Epithelial cell of proximal tubule (primary cell): ENCODE results near the gene ZBTB34. TPM values are rescaled to one million over a fixed set of nuclear protein-coding genes. Genes with fewer than 3 reads are reported as not detected.

ENCODE experiments used
- DNase-seq: peaks from one replicate; pipeline ENCODE4 v3.0.0-alpha.2; 2011; ENCODE audit warnings: low read depth
- H3K4me3 ChIP-seq: 2 replicates; pipeline ENCODE4 v1.5.1; 2011; ENCODE audit warnings: low read depth, mild to moderate bottlenecking, low read length
- total RNA-seq: library from RNA; depleted of rRNA; stranded (reverse); fragments of >200 nt; gene quantifications from 2 replicates; pipeline ENCODE4 v1.2.3, GENCODE V29; 2015
- TF ChIP-seq, protein P1 (sequence below): conservative IDR thresholded peaks from 2 replicates; pipeline ENCODE4 v1.5.1; 2012; ENCODE audit warnings: low read depth, mild to moderate bottlenecking, low read length

The ZBTB34 gene
- total RNA-seq, 1 donor from 2014 or later = 6.5 TPM

DNA sequence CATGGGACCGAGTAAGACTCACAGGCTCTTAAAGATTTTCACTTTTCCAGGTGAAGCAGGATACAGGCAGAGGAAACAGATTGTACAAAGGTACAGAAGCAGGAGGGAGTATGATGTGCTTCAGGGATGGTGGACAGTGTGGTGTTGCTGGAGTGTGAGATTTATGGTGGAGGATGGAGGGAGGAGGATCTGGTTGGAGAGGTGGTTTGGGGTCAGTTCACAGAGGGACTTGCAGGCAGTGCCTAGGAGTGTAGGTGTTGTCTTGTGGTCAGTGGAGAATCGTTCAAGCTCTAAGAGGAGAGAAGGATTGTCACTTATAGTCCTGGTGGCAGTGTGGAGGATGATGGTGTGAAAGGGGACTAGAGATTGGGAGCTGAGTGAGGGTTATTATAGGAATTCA lies 65.9 kb downstream of the ZBTB34 start:
- TF ChIP-seq, protein P1, sequence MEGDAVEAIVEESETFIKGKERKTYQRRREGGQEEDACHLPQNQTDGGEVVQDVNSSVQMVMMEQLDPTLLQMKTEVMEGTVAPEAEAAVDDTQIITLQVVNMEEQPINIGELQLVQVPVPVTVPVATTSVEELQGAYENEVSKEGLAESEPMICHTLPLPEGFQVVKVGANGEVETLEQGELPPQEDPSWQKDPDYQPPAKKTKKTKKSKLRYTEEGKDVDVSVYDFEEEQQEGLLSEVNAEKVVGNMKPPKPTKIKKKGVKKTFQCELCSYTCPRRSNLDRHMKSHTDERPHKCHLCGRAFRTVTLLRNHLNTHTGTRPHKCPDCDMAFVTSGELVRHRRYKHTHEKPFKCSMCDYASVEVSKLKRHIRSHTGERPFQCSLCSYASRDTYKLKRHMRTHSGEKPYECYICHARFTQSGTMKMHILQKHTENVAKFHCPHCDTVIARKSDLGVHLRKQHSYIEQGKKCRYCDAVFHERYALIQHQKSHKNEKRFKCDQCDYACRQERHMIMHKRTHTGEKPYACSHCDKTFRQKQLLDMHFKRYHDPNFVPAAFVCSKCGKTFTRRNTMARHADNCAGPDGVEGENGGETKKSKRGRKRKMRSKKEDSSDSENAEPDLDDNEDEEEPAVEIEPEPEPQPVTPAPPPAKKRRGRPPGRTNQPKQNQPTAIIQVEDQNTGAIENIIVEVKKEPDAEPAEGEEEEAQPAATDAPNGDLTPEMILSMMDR = no peak
- no peak overlapping the region for H3K4me3 ChIP-seq
- DNase-seq = no peak

DNA sequence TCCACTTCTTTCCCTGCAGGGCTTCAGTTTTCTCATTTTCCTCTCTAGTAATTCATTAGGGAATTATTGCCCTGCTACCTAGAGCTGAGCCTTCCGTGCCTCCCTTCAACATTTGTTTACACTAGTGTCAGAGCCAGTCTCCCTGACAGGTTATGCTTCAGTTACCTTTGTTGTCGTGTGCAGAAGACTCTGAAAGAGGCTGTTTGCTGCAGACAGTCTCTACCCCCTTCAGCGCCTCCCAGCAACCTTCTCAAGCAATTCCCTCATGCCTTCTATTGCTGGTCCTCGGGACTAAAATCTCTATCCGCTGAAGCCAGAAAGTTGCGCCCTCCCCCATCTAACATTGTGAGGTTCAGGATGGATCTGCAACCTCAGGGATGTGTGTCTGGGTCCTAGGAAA lies 67.0 kb downstream of the ZBTB34 start:
- no peak for DNase-seq
- no peak overlapping the region for H3K4me3 ChIP-seq
- TF ChIP-seq, protein P1 = no peak

DNA sequence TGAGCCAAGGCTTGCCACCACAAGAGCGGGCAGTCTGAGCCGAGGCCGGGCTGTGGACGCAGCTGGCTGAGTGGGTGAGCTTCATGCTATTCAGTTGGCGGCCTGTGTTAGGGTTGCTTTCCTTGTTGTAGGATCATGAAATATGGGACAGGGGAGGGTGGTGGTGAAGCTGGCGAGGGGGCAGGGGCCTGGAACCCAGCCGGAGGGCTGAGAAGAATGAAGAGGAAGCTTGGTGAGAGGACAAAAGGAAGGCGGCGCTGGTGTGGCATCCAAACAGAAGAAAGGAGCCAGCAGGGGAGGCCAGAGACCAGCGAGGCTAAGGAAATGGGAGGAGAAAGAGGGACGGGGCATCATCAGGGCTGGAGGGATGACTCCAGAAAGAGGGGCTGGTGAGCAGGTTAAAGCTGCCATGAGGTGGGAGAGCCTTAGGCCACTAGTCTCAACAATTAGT lies 72.5 kb downstream of the ZBTB34 start:
- TF ChIP-seq, protein P1 = no peak

DNA sequence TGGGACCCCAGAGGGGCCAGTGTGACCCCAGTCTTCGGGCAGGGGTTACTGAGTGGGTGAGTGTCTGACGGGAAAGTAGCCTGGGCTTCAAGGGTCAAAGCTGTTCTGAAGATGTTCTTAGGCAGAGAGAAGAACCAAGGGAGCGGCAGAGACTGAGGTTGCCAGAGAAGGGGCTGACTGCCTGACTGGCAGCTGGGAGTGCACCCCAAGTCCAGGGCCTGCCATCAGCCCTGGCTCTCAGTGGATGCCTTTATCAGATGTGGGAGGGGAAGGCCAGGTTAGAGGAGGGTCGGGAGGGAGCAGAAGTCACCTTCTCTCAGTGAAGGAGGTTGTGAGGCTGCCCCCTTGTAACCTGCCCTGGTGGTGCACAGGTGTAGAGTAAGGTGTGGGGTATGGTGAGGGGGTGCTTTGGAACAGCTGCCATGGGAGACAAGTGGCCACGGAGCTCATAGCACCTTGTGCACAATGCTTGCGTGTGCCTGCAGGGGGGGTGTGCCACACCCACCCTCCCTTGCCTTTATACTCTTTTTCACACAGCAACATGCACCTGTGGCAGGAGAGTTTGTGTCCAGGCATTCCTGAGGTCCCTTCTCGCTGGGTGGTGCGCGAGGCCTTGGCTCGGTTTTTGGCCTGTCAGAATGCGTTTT lies 73.0 kb downstream of the ZBTB34 start:
- DNase-seq = no peak

More for the DNA sequence above, 72.5 kb downstream of the ZBTB34 start:
- no peak overlapping the region for H3K4me3 ChIP-seq
- no peak for DNase-seq

DNA sequence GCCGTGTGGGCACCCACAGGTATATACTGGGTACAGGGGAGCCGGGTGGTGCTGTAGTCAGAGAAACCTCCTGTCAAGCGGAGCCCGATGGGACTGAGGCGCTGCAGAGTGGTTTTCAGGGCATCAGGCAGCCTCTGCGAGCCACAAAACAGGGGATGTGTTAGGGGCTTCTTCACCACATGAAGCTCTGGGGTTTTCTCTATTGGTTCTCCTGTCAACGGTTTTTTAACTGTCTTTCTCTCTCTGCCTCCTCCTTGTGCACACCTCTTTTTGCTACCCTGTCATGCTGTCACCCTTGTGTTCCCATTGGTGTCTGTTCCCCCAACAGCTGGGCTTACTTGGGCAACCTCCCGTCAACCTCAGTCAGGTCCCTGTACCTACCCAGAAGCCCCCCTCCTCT lies 74.0 kb downstream of the ZBTB34 start:
- DNase-seq = no peak
- TF ChIP-seq, protein P1 = no peak
- H3K4me3 ChIP-seq = no peak overlapping the region

More for the DNA sequence above, 73.0 kb downstream of the ZBTB34 start:
- H3K4me3 ChIP-seq = no peak overlapping the region
- TF ChIP-seq, protein P1 = no peak

Other genes with a start within 250 kb of the ZBTB34 start
- gene LMX1B, start 246.7 kb upstream of the ZBTB34 start, total RNA-seq = 0.07 and 0.52 TPM in 2 replicates
- 4.3 TPM in 2 replicates for gene ZBTB43, start 55.6 kb upstream of the ZBTB34 start, total RNA-seq
- gene RALGPS1, start 54.1 kb downstream of the ZBTB34 start, total RNA-seq = 2.6 and 4.0 TPM in 2 replicates